ENCODE results near the gene CELF1.
"Not testable (repeated sequence)": the region's sequence is repeated elsewhere in the genome, so short reads cannot be mapped to it uniquely, and the experiment has no call there.

GRCh38 chr11:47526032-47526431, 26.9 kb downstream of the CELF1 start:
- not testable (repeated sequence) for TF ChIP-seq CTCF (conservative IDR thresholded peaks at IDR 0.05); ZFX (IDR thresholded peaks at IDR 0.05)

All from C4-2B (cell line).